ENCODE data around the gene SLC16A6. TPM values are rescaled to one million over a fixed set of nuclear protein-coding genes. Genes with fewer than 3 reads are reported as not detected.
"Not testable (repeated sequence)": the region's sequence is repeated elsewhere in the genome, so short reads cannot be mapped to it uniquely, and the experiment has no call there.

SLC16A6 gene
- total RNA-seq, 1 donor from 2014 or later: 2.5 TPM

DNA sequence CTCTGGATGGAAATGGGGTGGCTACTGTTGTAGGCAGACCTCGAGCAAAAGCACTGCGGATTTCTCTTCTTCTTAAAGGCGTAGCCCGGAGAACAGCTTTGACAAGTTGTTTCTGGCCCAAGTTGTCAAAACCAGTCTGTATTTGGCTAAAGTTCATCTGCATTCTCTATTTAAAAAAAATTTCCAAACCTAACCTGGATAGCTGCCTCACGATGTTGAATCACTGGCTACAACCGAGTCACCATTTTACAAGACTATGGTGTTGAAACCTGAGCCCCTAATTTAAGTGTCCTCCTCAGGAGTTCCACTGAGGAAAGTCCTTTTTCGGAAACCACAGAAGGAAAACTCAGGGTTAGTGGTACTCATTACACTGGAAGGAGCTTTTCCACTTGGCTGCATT is 1.5 kb downstream of the SLC16A6 start:
- DNase-seq: no peak

DNA sequence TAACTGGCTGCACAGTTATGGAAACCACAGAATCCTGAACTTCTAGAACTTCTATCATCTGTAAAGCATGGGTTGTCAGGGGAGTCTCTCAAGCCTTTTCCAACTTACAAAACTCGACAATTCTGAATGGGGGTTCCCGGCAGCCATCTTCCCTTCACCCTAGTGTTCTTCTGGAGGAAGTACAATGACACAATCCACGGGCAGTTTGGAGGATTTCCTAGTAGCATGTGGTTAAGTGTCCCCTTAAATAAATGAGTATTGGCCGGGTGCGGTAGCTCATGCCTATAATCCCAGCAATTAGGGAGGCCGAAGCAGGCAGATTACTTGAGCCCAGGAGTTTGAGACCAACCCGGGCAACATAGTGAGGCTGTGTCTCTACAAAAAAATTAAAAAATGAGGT is 2.1 kb downstream of the SLC16A6 start:
- no peak for DNase-seq

DNA sequence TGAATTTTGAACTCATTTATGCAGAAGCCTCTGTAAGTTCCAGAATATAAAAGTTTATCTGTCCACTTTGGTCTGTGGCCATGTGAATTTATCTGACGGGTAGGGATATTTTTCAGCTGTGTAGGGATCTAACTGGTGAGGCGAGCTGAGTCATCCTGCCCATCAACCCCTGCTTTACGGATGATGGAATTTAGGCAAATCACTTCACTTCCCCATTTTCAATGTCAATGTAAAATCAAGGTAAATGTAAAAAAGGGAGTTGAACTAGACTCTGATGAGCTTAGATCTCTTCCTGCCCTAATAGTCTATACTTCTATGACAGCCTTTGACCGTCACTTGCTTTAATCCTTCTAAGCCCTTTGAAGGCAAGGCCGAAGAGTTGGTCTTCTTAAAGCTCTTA is 2.6 kb downstream of the SLC16A6 start:
- DNase-seq: no peak

DNA sequence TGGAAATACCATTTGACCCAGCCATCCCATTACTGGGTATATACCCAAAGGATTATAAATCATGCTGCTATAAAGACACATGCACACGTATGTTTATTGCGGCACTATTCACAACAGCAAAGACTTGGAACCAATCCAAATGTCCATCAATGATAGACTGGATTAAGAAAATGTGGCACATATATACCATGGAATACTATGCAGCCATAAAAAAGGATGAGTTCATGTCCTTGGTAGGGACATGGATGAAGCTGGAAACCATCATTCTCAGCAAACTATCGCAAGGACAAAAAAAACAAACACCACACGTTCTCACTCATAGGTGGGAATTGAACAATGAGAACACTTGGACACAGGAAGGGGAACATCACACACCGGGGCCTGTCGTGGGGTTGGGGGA is 9.0 kb downstream of the SLC16A6 start:
- DNase-seq: not testable (repeated sequence)

DNA sequence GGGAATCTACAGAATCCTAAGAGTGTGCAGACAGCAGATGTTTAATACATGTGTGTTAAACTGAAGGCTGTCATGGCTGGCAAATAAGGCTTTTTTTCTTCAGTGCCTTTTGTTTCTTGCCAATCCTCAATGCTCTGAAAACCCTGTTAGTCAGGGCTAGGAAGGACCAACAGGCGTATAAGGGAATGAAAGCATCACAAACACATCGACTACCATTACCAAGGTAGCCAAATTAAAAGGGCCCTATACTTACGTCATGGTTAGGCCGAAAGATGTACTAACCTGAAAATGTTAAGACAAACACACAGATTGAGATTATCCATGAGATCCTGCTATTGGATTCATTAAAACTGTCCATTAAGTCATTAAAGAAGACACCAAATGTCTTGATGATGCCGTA is 13.1 kb downstream of the SLC16A6 start:
- DNase-seq: no peak

- DNase-seq: not testable (repeated sequence)
These were observed 14.6 kb downstream of the SLC16A6 start for GRCh38 chr17:68276339-68276738.

GRCh38 chr17:68273722-68274121 is 17.2 kb downstream of the SLC16A6 start:
- no peak for DNase-seq

DNA sequence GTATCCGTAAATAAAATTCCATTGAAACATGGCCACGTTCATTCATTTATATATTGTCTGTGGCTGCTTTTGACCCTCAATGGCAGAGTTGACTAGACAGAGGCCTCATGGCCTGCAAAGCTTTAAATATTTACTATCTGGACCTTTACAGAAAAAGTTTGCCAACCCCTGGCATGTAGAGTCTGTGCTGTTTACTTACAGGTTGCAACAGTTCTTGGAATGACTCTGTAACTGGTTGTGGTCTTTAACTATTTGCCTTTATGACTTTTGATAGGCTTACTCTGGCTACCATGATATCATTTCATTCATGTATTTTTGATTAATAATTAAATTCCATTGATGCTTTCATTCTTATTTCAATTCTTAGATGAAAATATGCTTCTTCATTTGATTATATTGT is 25.1 kb downstream of the SLC16A6 start:
- not testable (repeated sequence) for DNase-seq

GRCh38 chr17:68263101-68263681 is 27.7 kb downstream of the SLC16A6 start:
- DNase-seq: peak; percentile 21

DNA sequence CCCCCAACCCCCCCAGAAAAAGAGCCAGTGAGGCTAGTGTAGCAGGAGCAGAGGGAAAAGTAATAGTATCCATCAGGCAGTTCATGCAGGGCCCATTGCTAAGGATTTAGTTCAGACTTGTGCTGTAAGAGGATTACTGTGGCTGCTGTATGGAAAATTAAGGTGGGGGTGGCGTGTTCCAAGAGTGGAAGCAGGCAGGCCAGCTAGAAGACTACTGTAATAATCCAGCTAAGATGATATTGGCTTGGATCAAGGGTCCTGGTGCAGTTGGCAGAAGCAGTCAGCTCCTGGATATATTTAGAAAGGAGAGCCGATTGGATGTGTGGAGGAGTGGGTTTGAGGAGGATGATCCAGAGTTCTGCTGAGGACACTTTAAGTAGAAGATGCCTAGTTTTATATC is 28.5 kb downstream of the SLC16A6 start:
- DNase-seq: not testable (repeated sequence)

DNA sequence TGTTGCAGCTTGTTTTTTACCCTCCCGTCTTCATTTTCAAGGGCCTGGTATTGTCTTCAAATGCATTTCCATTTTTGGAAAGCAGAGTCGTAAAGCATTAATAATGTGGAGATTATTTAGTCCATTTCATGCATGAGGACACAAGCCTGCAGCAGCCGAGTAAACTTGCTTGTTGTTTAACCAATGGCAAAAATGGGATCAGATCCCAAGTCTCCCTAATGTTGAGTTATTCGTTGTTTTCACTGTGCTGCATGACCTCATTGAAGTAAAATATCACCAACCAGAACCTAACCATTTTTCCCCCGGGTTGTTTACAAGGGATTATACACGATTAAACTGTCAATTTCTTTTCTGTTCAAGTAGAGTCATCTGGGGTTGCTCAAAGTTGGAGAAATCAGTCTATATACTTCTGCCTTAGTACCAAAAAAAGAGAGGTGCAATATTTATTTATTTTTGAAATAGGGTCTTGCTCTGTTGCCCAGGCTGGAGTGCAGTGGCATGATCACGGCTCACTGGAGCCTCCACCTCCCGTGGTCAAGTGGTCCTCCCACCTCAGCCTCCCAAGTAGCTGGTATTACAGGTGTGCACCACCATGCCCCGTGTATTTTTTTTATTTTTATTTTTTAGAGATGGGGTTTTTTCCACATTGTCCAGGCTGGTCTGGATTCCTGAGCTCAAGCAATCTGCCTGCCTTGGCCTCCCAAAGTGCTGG is 30.7 kb downstream of the SLC16A6 start:
- DNase-seq: no peak

DNA sequence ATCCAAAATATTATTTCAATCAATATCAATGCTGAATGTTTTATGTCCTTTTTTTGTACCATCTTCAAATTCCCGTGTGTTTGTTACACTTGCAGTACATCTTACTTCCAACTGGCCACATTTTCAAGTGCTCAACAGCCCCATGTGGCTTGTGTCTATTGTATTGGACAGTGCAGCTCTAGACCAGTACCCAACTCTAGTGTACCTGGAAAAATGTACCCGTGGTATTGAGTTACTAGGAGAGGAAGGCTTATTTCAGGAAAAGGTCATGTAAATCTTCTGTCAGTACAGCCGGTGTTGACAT is 31.3 kb downstream of the SLC16A6 start:
- not testable (repeated sequence) for DNase-seq

DNA sequence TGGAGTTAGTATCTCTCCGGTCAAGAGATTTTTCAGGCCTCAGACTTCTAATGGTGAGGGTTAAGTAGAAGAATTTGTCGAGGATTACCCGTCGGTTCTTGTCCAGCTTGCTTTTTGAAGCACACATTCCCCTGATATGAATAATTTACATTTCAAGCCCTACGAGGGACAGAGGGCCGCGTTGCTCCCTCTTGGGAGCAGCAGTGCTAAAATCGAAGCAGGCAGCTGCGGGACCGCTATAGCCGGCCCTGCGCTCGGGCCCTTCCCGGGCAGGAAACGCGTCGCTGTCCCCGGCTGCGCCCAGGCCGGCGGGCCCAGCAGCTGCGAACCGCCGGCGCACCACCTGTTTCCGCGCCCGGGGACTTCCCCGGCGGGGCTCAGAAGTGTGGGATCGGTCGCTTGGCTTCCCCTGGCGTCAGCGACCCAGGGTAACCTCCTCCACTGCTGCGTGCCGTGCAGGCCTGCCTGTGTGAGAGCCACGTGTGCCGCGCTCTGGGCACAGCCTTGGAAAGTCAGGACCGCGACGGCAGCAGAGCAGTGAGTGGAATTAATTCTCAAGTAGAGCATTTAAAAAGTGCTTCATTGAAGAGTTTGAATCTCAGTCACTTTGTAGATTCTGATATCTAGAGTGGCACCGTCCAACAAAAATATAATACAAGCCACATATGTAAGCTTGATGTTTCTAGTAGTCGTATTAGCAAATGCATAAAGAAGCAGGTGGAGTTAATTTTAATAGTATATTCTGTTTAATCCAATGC is 31.9 kb downstream of the SLC16A6 start:
- not testable (repeated sequence) for DNase-seq

- DNase-seq: no peak
These were observed 33.0 kb downstream of the SLC16A6 start for GRCh38 chr17:68257934-68258333.

- DNase-seq: not testable (repeated sequence)
These were observed 34.2 kb downstream of the SLC16A6 start for GRCh38 chr17:68256701-68257100.

- DNase-seq: no peak
These were observed 35.0 kb downstream of the SLC16A6 start for GRCh38 chr17:68255731-68256538.

DNA sequence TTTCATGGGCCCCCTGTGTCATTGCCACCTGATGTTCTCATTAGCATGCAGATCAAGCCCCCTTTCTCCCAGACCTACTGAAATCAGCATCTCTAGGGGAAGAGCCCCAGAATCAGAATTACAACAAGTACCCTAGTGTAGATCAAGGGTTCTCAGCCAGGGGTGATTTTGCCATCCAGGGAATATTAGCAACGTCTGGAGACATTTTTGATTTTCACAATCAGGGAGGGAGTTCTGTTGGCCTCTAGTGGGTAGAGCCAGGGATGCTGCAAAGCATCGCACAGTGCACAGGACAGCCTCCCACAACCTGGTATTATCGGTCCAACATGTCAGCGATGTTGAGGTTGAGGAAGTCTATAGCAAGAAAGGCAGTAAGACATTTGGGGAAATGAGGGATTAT is 35.8 kb downstream of the SLC16A6 start:
- no peak for DNase-seq

DNA sequence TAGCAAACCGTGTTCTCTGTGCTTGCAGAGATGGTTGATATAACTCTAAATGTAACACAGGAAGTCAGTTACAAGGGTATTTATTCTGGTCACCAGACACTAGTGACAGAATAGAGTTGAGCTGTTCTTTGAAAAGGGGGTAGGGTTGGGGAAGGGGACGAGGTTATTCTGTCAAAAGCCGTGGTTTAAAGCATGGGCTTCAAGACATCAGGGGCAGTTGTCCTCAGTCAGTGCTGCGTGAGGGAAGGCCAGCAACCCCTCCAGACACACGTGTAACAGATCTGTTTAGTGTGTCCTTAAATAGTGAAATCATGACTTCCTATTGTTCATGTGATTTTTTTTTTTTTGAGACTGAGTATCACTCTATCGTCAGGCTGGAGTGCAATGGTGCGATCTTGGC is 37.5 kb downstream of the SLC16A6 start:
- not testable (repeated sequence) for DNase-seq

DNA sequence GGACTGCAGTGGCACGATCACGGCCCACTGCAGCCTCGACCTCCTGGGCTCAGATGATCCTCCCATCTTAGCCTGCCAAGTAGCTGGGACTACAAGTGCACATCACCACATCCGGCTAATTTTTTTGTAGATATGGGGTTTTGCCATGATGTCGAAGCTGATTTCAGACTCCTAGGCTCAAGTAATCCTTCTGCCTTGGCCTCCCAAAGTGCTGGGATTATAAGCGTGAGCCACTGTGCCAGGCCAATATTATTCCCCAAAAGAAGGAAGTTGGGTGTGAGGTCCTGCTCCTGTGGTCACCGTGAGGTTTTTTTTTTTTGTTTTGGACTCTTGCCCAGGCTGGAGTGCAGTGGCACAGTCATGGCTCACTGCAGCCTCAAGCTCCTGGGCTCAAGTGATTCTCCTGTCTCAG is 41.6 kb downstream of the SLC16A6 start:
- no peak for DNase-seq

DNA sequence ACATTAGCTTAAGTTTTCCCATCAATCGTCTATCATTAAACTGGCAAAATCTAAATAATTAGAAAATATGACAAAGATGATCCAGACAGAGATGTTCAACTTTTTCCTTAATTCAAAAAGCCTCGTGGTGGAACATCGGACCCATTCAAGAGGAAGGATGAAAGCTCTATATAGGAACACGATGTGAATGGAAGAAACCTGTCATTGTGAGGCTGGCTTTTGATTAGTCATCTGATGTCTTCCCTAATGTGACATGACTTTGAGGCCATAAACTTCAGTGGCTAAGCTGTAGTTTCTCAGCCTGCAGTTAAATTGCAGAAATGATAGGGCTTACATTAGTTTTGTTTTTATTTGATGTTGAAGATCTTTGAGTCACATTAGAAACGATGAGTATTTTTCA is 42.0 kb downstream of the SLC16A6 start:
- DNase-seq: no peak

GRCh38 chr17:68248199-68248825 is 42.6 kb downstream of the SLC16A6 start:
- peak; percentile 55 for DNase-seq

Data from skin of body (tissue), 2 donors.